ENCODE measurements around the gene FBLN2. TPM values are rescaled to one million over a fixed set of nuclear protein-coding genes. Genes with fewer than 3 reads are reported as not detected.

Gene FBLN2
- total RNA-seq, 1 donor from 2014 or later = 413 TPM

GRCh38 chr3:13581485-13582365 lies 32.8 kb downstream of the FBLN2 start:
- H3K4me3 Mint-ChIP-seq (ENCODE audit: unreplicated experiment) = no peak overlapping the region
- no peaks in the 10 kb centered on the region for H3K9me3 Mint-ChIP-seq (ENCODE audit: low read depth)
- no peaks in the 10 kb centered on the region for H3K36me3 Mint-ChIP-seq (ENCODE audit: low read depth)
- H3K27ac Mint-ChIP-seq (ENCODE audit: unreplicated experiment) = no peak overlapping the region
- H3K4me1 Mint-ChIP-seq (ENCODE audit: low read depth) = peaks cover 28% of the 10 kb centered on the region
- H3K27me3 Mint-ChIP-seq (ENCODE audit: low read depth) = no peaks in the 10 kb centered on the region
- DNase-seq (ENCODE audit: low spot score) = peak; percentile 77
- TF ChIP-seq, protein P1, sequence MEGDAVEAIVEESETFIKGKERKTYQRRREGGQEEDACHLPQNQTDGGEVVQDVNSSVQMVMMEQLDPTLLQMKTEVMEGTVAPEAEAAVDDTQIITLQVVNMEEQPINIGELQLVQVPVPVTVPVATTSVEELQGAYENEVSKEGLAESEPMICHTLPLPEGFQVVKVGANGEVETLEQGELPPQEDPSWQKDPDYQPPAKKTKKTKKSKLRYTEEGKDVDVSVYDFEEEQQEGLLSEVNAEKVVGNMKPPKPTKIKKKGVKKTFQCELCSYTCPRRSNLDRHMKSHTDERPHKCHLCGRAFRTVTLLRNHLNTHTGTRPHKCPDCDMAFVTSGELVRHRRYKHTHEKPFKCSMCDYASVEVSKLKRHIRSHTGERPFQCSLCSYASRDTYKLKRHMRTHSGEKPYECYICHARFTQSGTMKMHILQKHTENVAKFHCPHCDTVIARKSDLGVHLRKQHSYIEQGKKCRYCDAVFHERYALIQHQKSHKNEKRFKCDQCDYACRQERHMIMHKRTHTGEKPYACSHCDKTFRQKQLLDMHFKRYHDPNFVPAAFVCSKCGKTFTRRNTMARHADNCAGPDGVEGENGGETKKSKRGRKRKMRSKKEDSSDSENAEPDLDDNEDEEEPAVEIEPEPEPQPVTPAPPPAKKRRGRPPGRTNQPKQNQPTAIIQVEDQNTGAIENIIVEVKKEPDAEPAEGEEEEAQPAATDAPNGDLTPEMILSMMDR (IDR thresholded peaks at IDR 0.05) = no peak

DNA sequence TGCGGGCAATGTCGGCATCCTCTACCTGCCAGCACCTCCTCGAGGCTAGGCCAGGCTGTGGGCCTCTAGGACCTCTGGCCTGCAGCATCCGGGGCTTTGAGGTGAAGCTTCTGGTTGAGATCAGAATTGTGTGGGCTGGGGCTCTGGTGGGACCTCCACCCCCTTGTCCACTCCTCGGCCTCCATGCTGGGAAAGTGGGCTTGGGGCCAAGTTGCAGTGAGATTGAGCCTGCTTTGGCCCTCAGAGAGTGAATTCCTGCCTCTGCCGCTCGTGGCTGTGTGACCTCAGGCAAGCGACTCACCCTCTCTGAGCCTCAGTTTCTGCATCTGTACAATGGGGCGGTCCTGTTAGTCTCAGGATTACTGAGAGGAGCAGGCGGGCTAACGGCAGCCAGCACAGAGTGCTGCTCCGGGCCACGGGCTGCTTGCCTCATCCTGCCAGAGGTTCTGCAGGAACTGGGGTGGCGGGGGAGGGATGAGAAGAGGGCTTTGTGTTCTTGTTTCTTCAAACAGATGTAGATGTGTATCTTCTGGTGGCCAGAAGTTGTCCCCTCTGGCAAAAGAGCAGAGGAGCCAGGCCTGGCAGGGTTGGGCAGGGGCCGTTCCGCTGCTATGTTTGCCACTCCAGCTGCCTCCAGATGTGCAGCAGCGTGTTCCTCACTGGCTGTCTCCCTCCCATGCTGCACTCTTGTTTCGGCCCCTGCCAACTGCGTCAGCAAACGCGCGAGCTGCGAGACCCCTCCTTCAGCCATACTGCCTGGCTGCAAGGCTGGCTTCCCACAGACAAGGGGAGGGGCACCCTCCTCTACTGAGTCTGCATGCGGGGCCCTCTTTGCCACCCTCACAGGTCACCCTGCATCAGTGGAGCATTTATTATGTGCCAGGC lies 33.7 kb downstream of the FBLN2 start:
- H3K36me3 Mint-ChIP-seq (ENCODE audit: low read depth) = no peaks in the 10 kb centered on the region
- no peaks in the 10 kb centered on the region for H3K27me3 Mint-ChIP-seq (ENCODE audit: low read depth)
- DNase-seq (ENCODE audit: low spot score) = no peak
- TF ChIP-seq, protein P1 (IDR thresholded peaks at IDR 0.05) = no peak
- H3K4me3 Mint-ChIP-seq (ENCODE audit: unreplicated experiment) = no peak overlapping the region
- no peaks in the 10 kb centered on the region for H3K9me3 Mint-ChIP-seq (ENCODE audit: low read depth)
- H3K4me1 Mint-ChIP-seq (ENCODE audit: low read depth) = peaks cover 33% of the 10 kb centered on the region
- H3K27ac Mint-ChIP-seq (ENCODE audit: unreplicated experiment) = no peak overlapping the region

- Mint-ChIP-seq H3K9me3 (ENCODE audit: low read depth) (no peaks in the 10 kb centered on the region), H3K27me3 (ENCODE audit: low read depth) (no peaks in the 10 kb centered on the region), H3K4me1 (ENCODE audit: low read depth) (peaks cover 34% of the 10 kb centered on the region), H3K27ac (ENCODE audit: unreplicated experiment) (no peak overlapping the region), H3K36me3 (ENCODE audit: low read depth) (no peaks in the 10 kb centered on the region), H3K4me3 (ENCODE audit: unreplicated experiment) (no peak overlapping the region)
- TF ChIP-seq, protein P1 (IDR thresholded peaks at IDR 0.05) = no peak
- no peak for DNase-seq (ENCODE audit: low spot score)
These were observed 34.6 kb downstream of the FBLN2 start for GRCh38 chr3:13583251-13584180.

DNA sequence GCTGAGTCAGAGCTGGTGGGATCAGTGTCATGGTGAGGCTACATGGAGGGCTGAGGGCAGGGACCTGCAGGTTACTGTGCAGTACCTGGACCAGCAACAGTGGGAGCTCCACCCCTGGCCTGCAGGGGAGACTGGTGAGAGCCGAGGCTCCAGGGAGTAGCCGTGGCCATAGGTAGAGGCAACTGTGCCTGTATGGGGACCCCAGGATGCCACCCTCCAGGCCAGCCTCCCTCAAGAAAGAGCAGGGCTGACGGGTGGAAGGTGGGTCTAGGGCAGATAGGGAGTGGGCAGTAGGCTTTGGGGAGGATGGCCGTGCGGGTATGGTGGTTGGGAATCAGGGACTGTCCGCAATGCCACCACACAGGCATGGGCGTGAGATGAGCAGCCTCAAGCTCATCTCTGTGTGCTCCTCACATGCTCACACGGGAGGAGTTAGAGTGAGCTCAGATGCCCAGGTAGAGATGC lies 35.5 kb downstream of the FBLN2 start:
- no peak overlapping the region for H3K27ac Mint-ChIP-seq (ENCODE audit: unreplicated experiment)
- H3K9me3 Mint-ChIP-seq (ENCODE audit: low read depth) = no peaks in the 10 kb centered on the region
- H3K27me3 Mint-ChIP-seq (ENCODE audit: low read depth) = no peaks in the 10 kb centered on the region
- H3K4me1 Mint-ChIP-seq (ENCODE audit: low read depth) = peaks cover 40% of the 10 kb centered on the region
- no peak overlapping the region for H3K4me3 Mint-ChIP-seq (ENCODE audit: unreplicated experiment)
- DNase-seq (ENCODE audit: low spot score) = peak; percentile 66
- no peaks in the 10 kb centered on the region for H3K36me3 Mint-ChIP-seq (ENCODE audit: low read depth)
- TF ChIP-seq, protein P1 (IDR thresholded peaks at IDR 0.05) = no peak
